GM23338 (cell line): ENCODE data around the gene SLC50A1. TPM values are rescaled to one million over a fixed set of nuclear protein-coding genes. Genes with fewer than 3 reads are reported as not detected.

Experiments used
- ATAC-seq: fragments of 200-7000 bp; cut with Tn5 transposase; 3 replicates; pipeline ENCODE4 v1.9.1; 2020
- DNase-seq: peaks from one replicate; pipeline ENCODE4 v3.0.0-alpha.2; 2015; ENCODE audit warnings: low spot score
- H2AFZ ChIP-seq: fragments of 200-600 bp; sonication (generic); 2 replicates; pipeline ENCODE4 v1.8.0; 2016; ENCODE audit warnings: antibody characterized with exemption, mild to moderate bottlenecking, moderate library complexity
- H3F3A ChIP-seq: fragments of 200-600 bp; sonication (generic); replicated peaks from 2 replicates; pipeline ENCODE4 v1.8.0; 2017; ENCODE audit warnings: antibody characterized with exemption, mixed run types, low read depth
- H3K27ac ChIP-seq: fragments of 200-600 bp; sonication (generic); 2 replicates; pipeline ENCODE4 v1.6.1; 2016; ENCODE audit warnings: low read depth
- H3K27me3 ChIP-seq: fragments of 200-600 bp; sonication (generic); 2 replicates; pipeline ENCODE4 v1.8.0; 2016; ENCODE audit warnings: mild to moderate bottlenecking, mixed run types, moderate library complexity; ENCODE audit not compliant: insufficient read depth
- H3K36me3 ChIP-seq: fragments of 200-600 bp; sonication (generic); 2 replicates; pipeline ENCODE4 v1.8.0; 2016; ENCODE audit warnings: mild to moderate bottlenecking; ENCODE audit not compliant: insufficient read depth
- H3K4me1 ChIP-seq: fragments of 200-600 bp; sonication (generic); 2 replicates; pipeline ENCODE4 v1.8.0; 2016; ENCODE audit warnings: mild to moderate bottlenecking, moderate library complexity; ENCODE audit not compliant: insufficient read depth
- H3K4me2 ChIP-seq: fragments of 200-600 bp; sonication (generic); 2 replicates; pipeline ENCODE4 v1.7.1; 2017; ENCODE audit warnings: mixed run types
- H3K4me3 ChIP-seq: fragments of 200-600 bp; sonication (generic); 2 replicates; pipeline ENCODE4 v1.6.1; 2016; ENCODE audit warnings: mixed run types
- H3K79me2 ChIP-seq: fragments of 200-600 bp; sonication (generic); replicated peaks from 2 replicates; pipeline ENCODE4 v1.8.0; 2017; ENCODE audit warnings: mild to moderate bottlenecking; ENCODE audit not compliant: insufficient read depth
- H3K9me2 ChIP-seq: fragments of 200-600 bp; sonication (generic); 2 replicates; pipeline ENCODE4 v1.8.0; 2017; ENCODE audit not compliant: insufficient read depth
- H4K20me1 ChIP-seq: fragments of 200-600 bp; sonication (generic); replicated peaks from 2 replicates; pipeline ENCODE4 v1.8.0; 2017; ENCODE audit warnings: mild to moderate bottlenecking; ENCODE audit not compliant: insufficient read depth
- H3K27ac Mint-ChIP-seq: 2 replicates; pipeline ENCODE4 v1.8.0; 2020; ENCODE audit warnings: inconsistent platforms, mild to moderate bottlenecking, moderate library complexity, mixed read lengths
- H3K27me3 Mint-ChIP-seq: 3 replicates; pipeline ENCODE4 v1.8.0; 2022; ENCODE audit warnings: low read depth, mild to moderate bottlenecking, moderate library complexity, mixed read lengths, inconsistent platforms; ENCODE audit not compliant: insufficient read depth, poor library complexity
- H3K36me3 Mint-ChIP-seq: 3 replicates; pipeline ENCODE4 v1.8.0; 2021; ENCODE audit warnings: low read depth, mild to moderate bottlenecking, inconsistent platforms, moderate library complexity, mixed read lengths
- H3K4me1 Mint-ChIP-seq: 3 replicates; pipeline ENCODE4 v1.8.0; 2020; ENCODE audit warnings: mild to moderate bottlenecking, inconsistent platforms, mixed read lengths
- H3K4me3 Mint-ChIP-seq: 3 replicates; pipeline ENCODE4 v1.8.0; 2021; ENCODE audit warnings: moderate library complexity, mild to moderate bottlenecking, inconsistent platforms, mixed read lengths
- H3K9me3 Mint-ChIP-seq: 3 replicates; pipeline ENCODE4 v1.8.0; 2020; ENCODE audit warnings: moderate library complexity, mild to moderate bottlenecking, inconsistent platforms, mixed read lengths
- JUNB ChIP-seq: IDR thresholded peaks from one replicate; pipeline ENCODE4 v1.6.1; 2016; ENCODE audit warnings: antibody characterized with exemption; ENCODE audit not compliant: unreplicated experiment
- POLR2AphosphoS5 ChIP-seq: IDR thresholded peaks from 2 replicates; pipeline ENCODE4 v1.6.1; 2016; ENCODE audit warnings: antibody characterized with exemption, low read depth
- ZNF331 ChIP-seq: fragments of 250-450 bp; sonication (Bioruptor Pico); IDR thresholded peaks from 2 replicates; pipeline ENCODE4 v1.5.0; 2020; ENCODE audit warnings: low read depth, mild to moderate bottlenecking, moderate library complexity
- polyA plus RNA-seq: library from polyadenylated mRNA; unstranded; fragments of >200 nt; fragmentation: Nextera tagmentation; extraction: Ambion mirVana; gene quantifications from 2 replicates; pipeline ENCODE4 v1.2.1, GENCODE V29; 2016
- total RNA-seq: library from RNA; depleted of rRNA; stranded (reverse); fragments of >200 nt; shearing (Covaris generic); gene quantifications from 2 replicates; pipeline ENCODE4 v1.2.3, GENCODE V29; 2014
- TF ChIP-seq, protein P1 (sequence below): IDR thresholded peaks from 2 replicates; pipeline ENCODE4 v1.6.1; 2016; ENCODE audit warnings: antibody characterized with exemption
- TF ChIP-seq, protein P2 (sequence below): IDR thresholded peaks from one replicate; pipeline ENCODE4 v1.6.1; 2018; ENCODE audit warnings: antibody characterized with exemption; ENCODE audit not compliant: unreplicated experiment

SLC50A1 gene
- total and polyA plus RNA-seq, 2 experiments from 2014 or later, result 30.0 to 63.9 TPM

DNA sequence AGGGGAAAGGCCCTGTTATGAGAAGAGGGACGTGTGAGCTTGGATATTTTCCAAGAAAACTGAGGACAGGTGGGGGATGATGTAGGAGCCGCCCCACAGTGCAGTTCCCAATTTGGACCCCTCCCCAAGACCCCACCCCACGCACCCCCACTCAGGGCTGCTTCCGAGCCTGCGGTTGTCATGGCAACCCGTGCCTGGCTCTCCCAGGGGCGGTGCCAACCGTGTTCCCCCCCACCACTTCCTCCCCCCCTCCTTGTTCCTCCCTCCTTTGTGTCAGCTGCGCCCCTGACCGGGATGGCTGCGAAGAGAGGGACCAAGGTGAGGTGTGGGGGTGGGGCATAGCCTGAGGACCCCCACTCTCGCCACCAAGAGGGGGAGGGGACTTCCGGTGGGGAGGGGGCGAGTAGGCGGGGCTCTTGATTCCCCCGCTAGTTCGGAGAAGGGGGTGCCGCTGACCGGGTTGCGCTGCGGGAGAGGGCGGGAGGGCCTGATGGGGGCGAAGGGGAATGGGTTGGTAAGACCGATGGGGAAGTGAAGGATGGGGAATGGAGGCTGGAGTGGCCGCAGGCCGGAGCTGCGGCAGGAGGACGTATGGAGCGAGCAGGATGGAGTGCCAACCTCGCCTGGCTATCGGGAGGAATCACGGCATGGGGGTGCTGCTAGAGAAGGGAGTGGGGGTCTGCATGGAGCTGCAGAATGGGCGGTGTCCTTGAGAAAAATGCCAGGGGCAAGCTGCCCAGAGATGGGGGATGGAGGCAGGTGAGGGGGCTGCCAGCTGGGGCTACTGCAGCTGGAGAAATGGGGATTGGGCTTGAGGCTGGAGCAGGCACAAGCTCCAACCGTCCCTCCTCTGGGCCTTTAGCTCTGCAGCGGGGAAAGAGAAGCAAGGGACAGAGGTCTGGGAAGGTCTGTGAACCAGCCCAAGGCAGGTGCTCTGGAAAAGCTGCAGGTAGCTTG, 39.0 kb downstream of the SLC50A1 start:
- H3K27ac Mint-ChIP-seq, result peak overlapping the region; percentile 88
- H3K27me3 Mint-ChIP-seq, result peaks cover 18% of the 10 kb centered on the region
- peaks cover 4% of the 10 kb centered on the region for H3K9me3 Mint-ChIP-seq
- peaks cover 25% of the 10 kb centered on the region for H3K4me1 Mint-ChIP-seq
- no peaks in the 10 kb centered on the region for H3K27me3 ChIP-seq
- peaks cover 18% of the 10 kb centered on the region for H3K4me1 ChIP-seq
- peak overlapping the region; percentile 86 for H3K4me3 Mint-ChIP-seq
- H3K27ac ChIP-seq, result peak overlapping the region; percentile 80; the same call in 1 of the 2 replicates
- H3K4me3 ChIP-seq, result peak overlapping the region; percentile 84
- H3K4me2 ChIP-seq, result peak overlapping the region; percentile 100
- DNase-seq (peak; percentile 87), ATAC-seq (peak; percentile 19)
- H4K20me1 ChIP-seq, result no peaks in the 10 kb centered on the region
- H3K36me3 ChIP-seq, result peaks cover 12% of the 10 kb centered on the region; the same call in 1 of the 2 replicates
- TF ChIP-seq ZNF331 (CRISPR knock-in tag), result no peak
- TF ChIP-seq POLR2AphosphoS5, result peak; percentile 56; the same call in 1 of the 2 replicates
- TF ChIP-seq, protein P1, sequence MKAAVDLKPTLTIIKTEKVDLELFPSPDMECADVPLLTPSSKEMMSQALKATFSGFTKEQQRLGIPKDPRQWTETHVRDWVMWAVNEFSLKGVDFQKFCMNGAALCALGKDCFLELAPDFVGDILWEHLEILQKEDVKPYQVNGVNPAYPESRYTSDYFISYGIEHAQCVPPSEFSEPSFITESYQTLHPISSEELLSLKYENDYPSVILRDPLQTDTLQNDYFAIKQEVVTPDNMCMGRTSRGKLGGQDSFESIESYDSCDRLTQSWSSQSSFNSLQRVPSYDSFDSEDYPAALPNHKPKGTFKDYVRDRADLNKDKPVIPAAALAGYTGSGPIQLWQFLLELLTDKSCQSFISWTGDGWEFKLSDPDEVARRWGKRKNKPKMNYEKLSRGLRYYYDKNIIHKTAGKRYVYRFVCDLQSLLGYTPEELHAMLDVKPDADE, result peak; percentile 56; the same call in 1 of the 2 replicates
- peaks cover 22% of the 10 kb centered on the region for H3F3A ChIP-seq
- no peaks in the 10 kb centered on the region for H3K9me2 ChIP-seq
- peaks cover 42% of the 10 kb centered on the region for H3K36me3 Mint-ChIP-seq
- peaks cover 20% of the 10 kb centered on the region for H3K79me2 ChIP-seq
- H2AFZ ChIP-seq, result no peak overlapping the region

DNA sequence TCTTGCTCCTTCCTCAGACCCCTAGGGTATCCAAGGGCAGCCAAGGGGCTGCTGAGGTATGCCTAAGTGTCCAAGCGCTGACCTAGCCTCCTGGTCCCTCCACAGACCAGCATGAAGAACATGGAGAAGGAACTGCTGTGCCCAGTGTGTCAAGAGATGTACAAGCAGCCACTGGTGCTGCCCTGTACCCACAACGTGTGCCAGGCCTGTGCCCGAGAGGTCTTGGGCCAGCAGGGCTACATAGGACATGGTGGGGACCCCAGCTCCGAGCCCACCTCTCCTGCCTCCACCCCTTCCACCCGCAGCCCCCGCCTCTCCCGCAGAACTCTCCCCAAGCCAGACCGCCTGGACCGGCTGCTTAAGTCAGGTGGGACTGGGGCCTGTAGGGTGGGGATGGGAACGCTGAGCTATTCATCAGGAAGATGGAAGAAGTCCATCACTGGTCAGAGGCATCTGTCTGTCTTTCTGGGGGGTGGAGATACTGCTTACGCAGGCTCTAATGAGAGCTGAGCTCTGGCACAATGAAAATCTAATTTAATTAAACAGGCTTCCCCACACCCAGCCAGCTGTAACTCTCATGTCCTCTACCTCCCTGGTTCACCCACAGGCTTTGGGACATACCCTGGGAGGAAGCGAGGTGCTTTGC, 39.8 kb downstream of the SLC50A1 start:
- H3F3A ChIP-seq, result peaks cover 22% of the 10 kb centered on the region
- H3K4me3 ChIP-seq, result peak overlapping the region; percentile 84
- H3K4me3 Mint-ChIP-seq, result peak overlapping the region; percentile 86
- ATAC-seq, result no peak
- no peak for DNase-seq
- H3K79me2 ChIP-seq, result peaks cover 20% of the 10 kb centered on the region
- no peak overlapping the region for H3K27ac Mint-ChIP-seq
- no peaks in the 10 kb centered on the region for H3K9me2 ChIP-seq
- no peak for TF ChIP-seq POLR2AphosphoS5
- TF ChIP-seq, protein P2, sequence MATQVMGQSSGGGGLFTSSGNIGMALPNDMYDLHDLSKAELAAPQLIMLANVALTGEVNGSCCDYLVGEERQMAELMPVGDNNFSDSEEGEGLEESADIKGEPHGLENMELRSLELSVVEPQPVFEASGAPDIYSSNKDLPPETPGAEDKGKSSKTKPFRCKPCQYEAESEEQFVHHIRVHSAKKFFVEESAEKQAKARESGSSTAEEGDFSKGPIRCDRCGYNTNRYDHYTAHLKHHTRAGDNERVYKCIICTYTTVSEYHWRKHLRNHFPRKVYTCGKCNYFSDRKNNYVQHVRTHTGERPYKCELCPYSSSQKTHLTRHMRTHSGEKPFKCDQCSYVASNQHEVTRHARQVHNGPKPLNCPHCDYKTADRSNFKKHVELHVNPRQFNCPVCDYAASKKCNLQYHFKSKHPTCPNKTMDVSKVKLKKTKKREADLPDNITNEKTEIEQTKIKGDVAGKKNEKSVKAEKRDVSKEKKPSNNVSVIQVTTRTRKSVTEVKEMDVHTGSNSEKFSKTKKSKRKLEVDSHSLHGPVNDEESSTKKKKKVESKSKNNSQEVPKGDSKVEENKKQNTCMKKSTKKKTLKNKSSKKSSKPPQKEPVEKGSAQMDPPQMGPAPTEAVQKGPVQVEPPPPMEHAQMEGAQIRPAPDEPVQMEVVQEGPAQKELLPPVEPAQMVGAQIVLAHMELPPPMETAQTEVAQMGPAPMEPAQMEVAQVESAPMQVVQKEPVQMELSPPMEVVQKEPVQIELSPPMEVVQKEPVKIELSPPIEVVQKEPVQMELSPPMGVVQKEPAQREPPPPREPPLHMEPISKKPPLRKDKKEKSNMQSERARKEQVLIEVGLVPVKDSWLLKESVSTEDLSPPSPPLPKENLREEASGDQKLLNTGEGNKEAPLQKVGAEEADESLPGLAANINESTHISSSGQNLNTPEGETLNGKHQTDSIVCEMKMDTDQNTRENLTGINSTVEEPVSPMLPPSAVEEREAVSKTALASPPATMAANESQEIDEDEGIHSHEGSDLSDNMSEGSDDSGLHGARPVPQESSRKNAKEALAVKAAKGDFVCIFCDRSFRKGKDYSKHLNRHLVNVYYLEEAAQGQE, result no peak
- no peak for TF ChIP-seq JUNB
- H3K36me3 Mint-ChIP-seq, result peaks cover 44% of the 10 kb centered on the region
- peaks cover 4% of the 10 kb centered on the region for H3K9me3 Mint-ChIP-seq
- no peak overlapping the region for H2AFZ ChIP-seq
- no peaks in the 10 kb centered on the region for H4K20me1 ChIP-seq
- H3K27me3 ChIP-seq, result no peaks in the 10 kb centered on the region
- peaks cover 25% of the 10 kb centered on the region for H3K4me1 Mint-ChIP-seq
- peak overlapping the region; percentile 100 for H3K4me2 ChIP-seq
- peaks cover 18% of the 10 kb centered on the region; the same call in 1 of the 2 replicates for H3K36me3 ChIP-seq
- no peak overlapping the region for H3K27ac ChIP-seq
- peaks cover 18% of the 10 kb centered on the region for H3K4me1 ChIP-seq
- H3K27me3 Mint-ChIP-seq, result peaks cover 18% of the 10 kb centered on the region
